ENCODE measurements around the gene STXBP6. TPM values are rescaled to one million over a fixed set of nuclear protein-coding genes. Genes with fewer than 3 reads are reported as not detected.

STXBP6 gene
- total RNA-seq, 4 donors from 2014 or later, result 11.9 to 30.5 (median 14.6) TPM

DNA sequence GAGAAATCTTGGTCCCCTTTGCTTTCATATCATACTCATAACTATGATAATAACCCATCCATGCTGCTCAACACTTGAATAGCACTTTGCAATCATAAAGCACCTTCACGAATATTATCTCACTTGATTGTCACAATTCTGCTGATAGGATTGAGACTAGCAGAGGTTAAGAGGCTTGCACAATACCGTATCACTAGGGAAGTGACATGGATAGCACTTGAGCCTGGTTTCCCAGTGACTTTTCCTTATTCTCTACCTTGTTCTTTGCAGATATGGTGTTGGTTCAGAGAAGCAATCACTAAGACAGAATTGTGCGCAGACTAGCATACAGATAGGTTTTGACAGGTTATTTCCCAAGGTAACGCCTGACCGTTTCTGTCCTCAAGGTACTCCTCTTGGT, 229.3 kb downstream of the STXBP6 start:
- H3K9me3 ChIP-seq, result no peaks in the 10 kb centered on the region
- no peak overlapping the region for H3K27ac ChIP-seq
- DNase-seq, result no peak
- peaks cover 0 to 1% of the 10 kb centered on the region in 2 donors for H3K4me1 ChIP-seq
- no peaks in the 10 kb centered on the region for H3K27me3 ChIP-seq
- TF ChIP-seq, protein P1, sequence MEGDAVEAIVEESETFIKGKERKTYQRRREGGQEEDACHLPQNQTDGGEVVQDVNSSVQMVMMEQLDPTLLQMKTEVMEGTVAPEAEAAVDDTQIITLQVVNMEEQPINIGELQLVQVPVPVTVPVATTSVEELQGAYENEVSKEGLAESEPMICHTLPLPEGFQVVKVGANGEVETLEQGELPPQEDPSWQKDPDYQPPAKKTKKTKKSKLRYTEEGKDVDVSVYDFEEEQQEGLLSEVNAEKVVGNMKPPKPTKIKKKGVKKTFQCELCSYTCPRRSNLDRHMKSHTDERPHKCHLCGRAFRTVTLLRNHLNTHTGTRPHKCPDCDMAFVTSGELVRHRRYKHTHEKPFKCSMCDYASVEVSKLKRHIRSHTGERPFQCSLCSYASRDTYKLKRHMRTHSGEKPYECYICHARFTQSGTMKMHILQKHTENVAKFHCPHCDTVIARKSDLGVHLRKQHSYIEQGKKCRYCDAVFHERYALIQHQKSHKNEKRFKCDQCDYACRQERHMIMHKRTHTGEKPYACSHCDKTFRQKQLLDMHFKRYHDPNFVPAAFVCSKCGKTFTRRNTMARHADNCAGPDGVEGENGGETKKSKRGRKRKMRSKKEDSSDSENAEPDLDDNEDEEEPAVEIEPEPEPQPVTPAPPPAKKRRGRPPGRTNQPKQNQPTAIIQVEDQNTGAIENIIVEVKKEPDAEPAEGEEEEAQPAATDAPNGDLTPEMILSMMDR (IDR thresholded peaks at IDR 0.05), result no peak
- TF ChIP-seq POLR2A (IDR thresholded peaks at IDR 0.05), result no peak
- H3K36me3 ChIP-seq, result no peaks in the 10 kb centered on the region
- intact Hi-C loops (cut with DNase I; ENCODE audit: low total_unique reads), result no loop called here
- no peak overlapping the region for H3K4me3 ChIP-seq

- no peak for DNase-seq
- H3K36me3 ChIP-seq, result no peaks in the 10 kb centered on the region
- H3K27me3 ChIP-seq, result no peaks in the 10 kb centered on the region
- H3K9me3 ChIP-seq, result no peaks in the 10 kb centered on the region
- H3K4me1 ChIP-seq, result peaks cover 0 to 3% of the 10 kb centered on the region in 2 donors
- intact Hi-C loops (cut with DNase I; ENCODE audit: low total_unique reads), result no loop called here
- H3K27ac ChIP-seq, result peak overlapping the region in 1 of 2 donors; percentile 60
- TF ChIP-seq, protein P1 (IDR thresholded peaks at IDR 0.05), result no peak
- TF ChIP-seq POLR2A (IDR thresholded peaks at IDR 0.05), result no peak
- H3K4me3 ChIP-seq, result no peak overlapping the region
Observed at GRCh38 chr14:24818823-24819341, 231.1 kb downstream of the STXBP6 start.

GRCh38 chr14:24818058-24818822, 231.7 kb downstream of the STXBP6 start:
- H3K36me3 ChIP-seq, result no peaks in the 10 kb centered on the region
- DNase-seq, result no peak
- H3K27ac ChIP-seq, result peak overlapping the region; percentile 58 to 60
- TF ChIP-seq POLR2A (IDR thresholded peaks at IDR 0.05), result no peak
- TF ChIP-seq, protein P1 (IDR thresholded peaks at IDR 0.05), result no peak
- no peak overlapping the region for H3K4me3 ChIP-seq
- no peaks in the 10 kb centered on the region for H3K9me3 ChIP-seq
- H3K4me1 ChIP-seq, result peaks cover 0 to 3% of the 10 kb centered on the region in 2 donors
- H3K27me3 ChIP-seq, result no peaks in the 10 kb centered on the region
- intact Hi-C loops (cut with DNase I; ENCODE audit: low total_unique reads), result no loop called here

GRCh38 chr14:24817212-24818057, 232.5 kb downstream of the STXBP6 start:
- Histone ChIP-seq H3K36me3 (no peaks in the 10 kb centered on the region), H3K9me3 (no peaks in the 10 kb centered on the region), H3K4me1 (peaks cover 0 to 3% of the 10 kb centered on the region in 2 donors), H3K4me3 (no peak overlapping the region), H3K27me3 (no peaks in the 10 kb centered on the region), H3K27ac (peak overlapping the region; percentile 58 to 60)
- TF ChIP-seq, protein P1 (IDR thresholded peaks at IDR 0.05), result peak in 3 of 4 experiments; percentile 16 to 23 (median 20)
- TF ChIP-seq POLR2A (IDR thresholded peaks at IDR 0.05), result no peak
- intact Hi-C loops (cut with DNase I; ENCODE audit: low total_unique reads), result no loop called here
- DNase-seq, result no peak

- Histone ChIP-seq H3K9me3 (no peaks in the 10 kb centered on the region), H3K4me3 (no peak overlapping the region), H3K4me1 (peaks cover 0 to 3% of the 10 kb centered on the region in 2 donors), H3K36me3 (no peaks in the 10 kb centered on the region), H3K27me3 (no peaks in the 10 kb centered on the region), H3K27ac (peak overlapping the region in 1 of 2 donors; percentile 60)
- TF ChIP-seq, protein P1 (IDR thresholded peaks at IDR 0.05), result no peak
- TF ChIP-seq POLR2A (IDR thresholded peaks at IDR 0.05), result no peak
- intact Hi-C loops (cut with DNase I; ENCODE audit: low total_unique reads), result no loop called here
- DNase-seq, result no peak
Observed at GRCh38 chr14:24816929-24817211, 233.1 kb downstream of the STXBP6 start.

Data from uterus (tissue), 4 donors.